ENCODE results near the gene DCST2. TPM values are rescaled to one million over a fixed set of nuclear protein-coding genes. Genes with fewer than 3 reads are reported as not detected.

Gene DCST2
- total and polyA plus RNA-seq, 9 of the 15 experiments (the other 6 are each of a cell fraction or from before 2014, with no cell fraction given): 0.09 to 0.49 (median 0.11) TPM; not detected in 3

- TF ChIP-seq ZBTB12 (CRISPR knock-in tag; IDR thresholded peaks at IDR 0.05) (no peak), SOX6 (IDR thresholded peaks at IDR 0.05) (no peak), COPS2 (conservative IDR thresholded peaks at IDR 0.05) (no peak), OTX1 (CRISPR knock-in tag; IDR thresholded peaks at IDR 0.05) (no peak), ZBTB40 (IDR thresholded peaks at IDR 0.05) (peak; percentile 13; the same call in 1 of the 2 replicates), ZBTB40 (CRISPR knock-in tag; IDR thresholded peaks at IDR 0.05) (no peak), HMGXB4 (CRISPR knock-in tag; IDR thresholded peaks at IDR 0.05) (no peak), NUFIP1 (IDR thresholded peaks at IDR 0.05; ENCODE audit: partially characterized antibody) (no peak), HINFP (tag; conservative IDR thresholded peaks at IDR 0.05; ENCODE audit: low read depth) (no peak), ZNF77 (CRISPR knock-in tag; IDR thresholded peaks at IDR 0.05) (no peak), KHSRP (IDR thresholded peaks at IDR 0.05) (no peak), RBM14 (IDR thresholded peaks at IDR 0.05; ENCODE audit: borderline replicate concordance, insufficient read depth, low read depth, low read length) (no peak), NFE2 (IDR thresholded peaks at IDR 0.05; ENCODE audit: low read depth) (no peak)
Observed at GRCh38 chr1:155064111-155064831, 30.7 kb upstream of the DCST2 start (continued).

Data from K562 (cell line).